ENCODE measurements around the gene NUDT3.

Gene NUDT3

GRCh38 chr6:34321821-34322220 lies 70.6 kb downstream of the NUDT3 start:
- no peak for TF ChIP-seq POLR2A (IDR thresholded peaks at IDR 0.05; ENCODE audit: low read depth, low read length)
- FAIRE-seq, result no peak
- no peak for DNase-seq (ENCODE audit: insufficient read length, low spot score)

DNA sequence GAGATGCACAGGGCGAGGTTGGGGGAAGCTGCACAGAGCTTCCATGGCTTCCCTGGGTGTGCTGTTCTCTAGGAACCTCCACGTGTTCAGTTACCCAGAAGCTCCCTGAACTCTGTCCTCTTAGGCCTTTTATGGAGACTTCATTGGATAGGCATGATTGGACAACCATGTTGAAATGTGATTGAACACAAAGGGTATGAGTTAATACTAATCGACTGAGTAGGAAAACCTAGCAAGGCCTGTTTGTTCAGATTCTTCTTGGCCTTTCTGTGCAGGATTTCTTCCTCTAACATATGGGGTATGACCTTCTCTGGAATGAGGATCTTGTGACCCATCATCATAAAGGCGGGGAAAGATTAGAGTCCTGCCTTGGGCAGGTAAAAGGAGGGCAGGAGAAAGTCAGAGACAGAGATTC lies 73.0 kb downstream of the NUDT3 start:
- FAIRE-seq (no peak), DNase-seq (ENCODE audit: insufficient read length, low spot score) (no peak)
- no peak for TF ChIP-seq POLR2A (IDR thresholded peaks at IDR 0.05; ENCODE audit: low read depth, low read length)

DNA sequence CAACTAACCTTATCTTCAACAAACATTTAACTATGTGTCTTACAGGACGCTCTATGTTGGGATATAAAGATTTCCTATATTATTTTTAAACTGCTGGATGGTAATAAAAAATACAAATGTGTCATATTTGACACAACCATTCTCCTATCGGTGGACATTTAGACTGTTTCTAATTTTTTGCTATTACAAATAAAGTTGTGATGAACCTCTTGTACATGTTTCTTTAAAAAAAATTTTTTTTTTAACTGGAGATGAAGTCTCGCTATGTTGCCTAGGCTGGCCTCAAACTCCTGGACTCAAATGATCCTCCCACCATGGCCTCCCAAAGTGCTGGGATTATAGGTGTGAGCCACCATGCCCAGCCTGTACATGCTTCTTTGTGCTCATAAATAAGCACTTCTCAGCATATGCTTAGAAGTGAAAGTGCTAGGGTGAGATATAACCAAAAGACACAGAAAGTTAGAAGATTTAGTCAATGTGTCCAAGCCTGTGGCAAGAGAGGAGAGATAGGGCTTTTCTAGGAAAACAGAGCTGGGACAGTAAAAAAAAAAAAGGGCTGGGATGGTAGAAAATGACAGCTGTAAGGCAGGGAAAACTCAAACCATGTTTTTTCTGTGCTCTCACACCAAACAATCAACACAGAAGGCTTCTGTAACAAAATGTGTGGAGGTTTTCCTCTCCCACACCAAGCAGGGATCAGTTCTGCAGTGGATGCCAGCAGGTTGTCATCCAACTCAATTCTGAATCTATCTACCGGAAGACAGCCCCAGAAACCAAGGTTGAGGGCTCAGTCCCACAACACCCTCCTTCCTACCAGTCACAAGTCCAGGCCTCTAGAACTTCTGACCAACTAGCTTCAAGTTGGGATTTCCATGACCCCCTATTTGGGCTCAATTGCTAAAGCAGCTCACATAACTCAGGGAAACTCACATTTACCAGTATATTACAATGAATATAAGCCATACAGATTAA lies 73.7 kb downstream of the NUDT3 start:
- FAIRE-seq, result no peak
- TF ChIP-seq POLR2A (IDR thresholded peaks at IDR 0.05; ENCODE audit: low read depth, low read length), result no peak
- no peak for DNase-seq (ENCODE audit: insufficient read length, low spot score)

GRCh38 chr6:34317882-34318498 lies 74.5 kb downstream of the NUDT3 start:
- TF ChIP-seq POLR2A (IDR thresholded peaks at IDR 0.05; ENCODE audit: low read depth, low read length), result no peak
- FAIRE-seq (no peak), DNase-seq (ENCODE audit: insufficient read length, low spot score) (no peak)

DNA sequence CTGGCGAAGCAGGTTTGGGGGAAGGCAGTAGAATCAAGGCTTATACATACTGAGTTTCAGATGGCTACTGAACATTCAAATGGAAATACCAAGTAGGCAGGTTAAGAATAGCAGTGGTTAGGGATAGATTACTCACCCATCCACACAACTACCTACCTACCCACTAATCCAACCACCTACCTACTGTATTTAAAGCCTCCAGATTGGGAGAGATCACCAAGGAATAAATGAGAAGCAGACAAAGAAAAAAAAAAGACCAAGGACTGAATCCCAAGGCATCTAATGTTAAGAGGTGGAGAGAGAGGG lies 75.3 kb downstream of the NUDT3 start:
- no peak for TF ChIP-seq POLR2A (IDR thresholded peaks at IDR 0.05; ENCODE audit: low read depth, low read length)
- no peak for FAIRE-seq

DNA sequence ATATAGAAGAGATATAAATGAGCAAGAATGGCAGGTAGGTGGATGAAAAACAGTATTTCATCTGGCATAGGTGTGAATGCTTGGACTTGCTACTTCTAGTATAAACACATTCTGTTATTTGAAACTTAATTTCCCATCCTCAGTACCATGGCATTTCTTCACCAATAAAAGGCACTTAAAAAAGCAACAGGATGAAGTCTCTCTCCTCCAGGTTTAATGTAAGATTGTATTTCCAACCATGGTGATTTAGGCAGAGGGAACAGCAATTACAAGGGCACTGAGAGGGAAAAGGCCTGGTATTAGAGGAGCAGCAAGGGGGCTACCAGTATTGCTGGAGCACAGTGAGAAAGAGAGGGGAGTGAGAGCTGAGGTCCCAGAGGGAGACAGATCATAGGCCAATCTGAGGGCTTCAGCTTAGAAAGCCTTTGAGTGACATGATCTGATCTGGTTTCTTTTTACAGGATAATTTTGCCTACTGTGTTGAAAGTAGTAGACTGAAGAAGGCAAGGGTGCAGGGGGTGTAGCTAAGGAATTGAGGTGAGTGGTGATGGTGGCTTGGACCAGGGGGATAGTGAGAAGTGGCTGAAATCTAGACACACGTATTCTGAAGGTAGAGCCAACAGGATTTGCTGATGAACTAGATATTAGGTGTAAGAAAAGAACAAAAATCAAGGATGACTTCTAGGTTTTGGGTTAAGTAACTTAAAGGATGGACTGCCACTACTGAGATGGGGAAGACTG lies 75.9 kb downstream of the NUDT3 start:
- no peak for DNase-seq (ENCODE audit: insufficient read length, low spot score)
- TF ChIP-seq POLR2A (IDR thresholded peaks at IDR 0.05; ENCODE audit: low read depth, low read length), result no peak
- FAIRE-seq, result no peak

More for the DNA sequence above, 75.3 kb downstream of the NUDT3 start:
- no peak for DNase-seq (ENCODE audit: insufficient read length, low spot score)

- no peak for TF ChIP-seq POLR2A (IDR thresholded peaks at IDR 0.05; ENCODE audit: low read depth, low read length)
- FAIRE-seq (no peak), DNase-seq (ENCODE audit: insufficient read length, low spot score) (no peak)
Measured at GRCh38 chr6:34315780-34316179, 76.7 kb downstream of the NUDT3 start.

GRCh38 chr6:34315256-34315655 lies 77.2 kb downstream of the NUDT3 start:
- peak; percentile 23 for FAIRE-seq
- no peak for DNase-seq (ENCODE audit: insufficient read length, low spot score)
- no peak for TF ChIP-seq POLR2A (IDR thresholded peaks at IDR 0.05; ENCODE audit: low read depth, low read length)

DNA sequence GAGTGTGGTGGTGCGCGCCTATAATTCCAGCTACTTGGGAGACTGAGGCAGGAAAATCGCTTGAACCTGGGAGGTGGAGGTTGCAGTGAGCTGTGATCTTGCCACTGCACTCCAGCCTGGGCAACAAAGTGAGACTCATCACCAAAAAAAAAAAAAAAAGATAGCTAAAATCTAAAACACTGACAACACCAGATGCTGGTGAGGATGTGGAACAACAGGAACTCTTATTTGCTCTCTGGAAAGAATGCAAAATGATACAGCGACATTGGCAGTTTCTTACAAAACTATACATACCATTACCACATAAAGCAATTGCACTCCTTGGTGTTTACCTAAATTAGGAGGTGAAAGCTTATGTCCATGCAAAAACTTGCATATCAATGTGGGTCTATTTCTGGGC lies 80.2 kb downstream of the NUDT3 start:
- FAIRE-seq, result no peak

DNA sequence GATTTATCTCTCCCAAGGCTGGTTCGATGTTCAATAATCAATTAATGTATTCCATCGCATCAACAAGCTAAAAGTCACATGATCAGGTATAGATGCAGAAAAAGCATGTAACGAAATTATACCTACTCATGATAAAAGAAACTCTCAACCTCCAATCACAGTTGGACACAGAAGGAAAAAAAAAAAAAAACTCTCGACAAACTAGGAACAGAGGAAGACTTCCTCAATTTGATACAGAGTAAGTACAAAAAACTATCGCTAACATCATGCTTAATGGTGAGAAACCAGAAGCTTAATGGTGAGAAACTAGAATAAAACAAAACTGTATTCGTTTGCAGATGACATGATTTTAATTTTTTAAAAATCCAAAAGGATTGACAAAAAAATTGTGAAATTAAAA lies 81.7 kb downstream of the NUDT3 start:
- FAIRE-seq, result peak; percentile 62
- no peak for DNase-seq (ENCODE audit: insufficient read length, low spot score)
- TF ChIP-seq POLR2A (IDR thresholded peaks at IDR 0.05; ENCODE audit: low read depth, low read length), result no peak

More for the DNA sequence above, 80.2 kb downstream of the NUDT3 start:
- no peak for TF ChIP-seq POLR2A (IDR thresholded peaks at IDR 0.05; ENCODE audit: low read depth, low read length)
- no peak for DNase-seq (ENCODE audit: insufficient read length, low spot score)

DNA sequence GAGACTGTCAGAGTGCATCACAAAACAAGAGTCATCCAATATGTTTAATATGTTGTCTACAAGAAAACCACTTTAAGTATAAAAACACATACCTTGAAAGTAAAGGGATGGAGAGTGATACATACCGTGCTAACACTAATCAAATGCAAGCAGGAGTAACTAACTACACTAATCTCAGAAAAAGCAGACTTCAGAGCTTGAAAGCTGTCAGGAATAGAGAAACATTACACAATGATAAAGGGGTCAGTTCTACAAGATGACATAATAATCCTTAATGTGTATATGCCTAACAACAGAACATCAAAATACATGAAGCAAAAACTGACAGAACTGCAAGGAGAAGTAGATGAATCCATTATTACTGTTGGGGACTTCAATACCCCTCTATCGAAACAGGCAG lies 84.0 kb downstream of the NUDT3 start:
- DNase-seq (ENCODE audit: insufficient read length, low spot score), result no peak
- TF ChIP-seq POLR2A (IDR thresholded peaks at IDR 0.05; ENCODE audit: low read depth, low read length), result no peak
- peak; percentile 65 for FAIRE-seq

- no peak for TF ChIP-seq POLR2A (IDR thresholded peaks at IDR 0.05; ENCODE audit: low read depth, low read length)
- DNase-seq (ENCODE audit: insufficient read length, low spot score) (no peak), FAIRE-seq (peak; percentile 30)
Measured at GRCh38 chr6:34305982-34306708, 86.3 kb downstream of the NUDT3 start.

DNA sequence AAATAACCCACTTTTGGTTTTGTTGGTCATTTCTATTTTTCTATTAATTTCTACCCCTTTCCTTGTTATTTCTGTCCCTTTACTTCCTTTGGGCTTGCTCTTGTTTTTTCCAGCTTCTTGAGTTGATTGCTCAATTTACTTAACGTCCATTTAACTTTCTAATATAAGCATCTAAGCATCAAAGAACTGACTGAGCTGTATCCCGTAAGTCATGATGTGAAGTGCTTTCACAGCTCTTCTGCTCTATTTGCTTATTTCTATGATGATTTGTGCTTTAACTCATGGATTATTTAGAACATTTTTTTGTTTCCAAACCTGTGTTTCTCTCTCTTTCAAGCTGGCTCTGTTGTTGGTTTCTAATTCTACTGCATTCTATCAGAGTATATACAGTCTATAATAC lies 87.0 kb downstream of the NUDT3 start:
- FAIRE-seq (no peak), DNase-seq (ENCODE audit: insufficient read length, low spot score) (no peak)
- no peak for TF ChIP-seq POLR2A (IDR thresholded peaks at IDR 0.05; ENCODE audit: low read depth, low read length)

- no peak for TF ChIP-seq POLR2A (IDR thresholded peaks at IDR 0.05; ENCODE audit: low read depth, low read length)
- DNase-seq (ENCODE audit: insufficient read length, low spot score), result no peak
- FAIRE-seq, result no peak
Measured at GRCh38 chr6:34304164-34304563, 88.3 kb downstream of the NUDT3 start.
